Calu3 (cell line): ENCODE measurements around the gene TPST1. TPM values are rescaled to one million over a fixed set of nuclear protein-coding genes. Genes with fewer than 3 reads are reported as not detected.

ENCODE experiments used
- BruUV-seq: library from RNA; stranded (reverse); fragments of 400-500 nt; replicated peaks from 2 replicates; lab custom pipeline; 2021; lab: Mats Ljungman, UMichigan
- CTCF ChIA-PET: fragments of 300-600 bp; sonication (Branson Sonifier 250); formaldehyde crosslinking; loops from one replicate; lab custom pipeline; 2022; ENCODE audit warnings: antibody characterized with exemption; lab: Charles Lee
- DNase-seq: peaks from one replicate; pipeline ENCODE4 v3.0.0; 2022
- H3K27ac Mint-ChIP-seq: one replicate; pipeline ENCODE4 v1.8.0; 2022; ENCODE audit warnings: mixed read lengths; ENCODE audit not compliant: unreplicated experiment
- H3K27me3 Mint-ChIP-seq: one replicate; pipeline ENCODE4 v1.8.0; 2022; ENCODE audit warnings: mixed read lengths; ENCODE audit not compliant: unreplicated experiment
- H3K36me3 Mint-ChIP-seq: one replicate; pipeline ENCODE4 v1.8.0; 2022; ENCODE audit warnings: mild to moderate bottlenecking, moderate library complexity, mixed read lengths; ENCODE audit not compliant: insufficient read depth, unreplicated experiment
- H3K4me1 Mint-ChIP-seq: one replicate; pipeline ENCODE4 v1.8.0; 2022; ENCODE audit warnings: mild to moderate bottlenecking, low read depth, mixed read lengths; ENCODE audit not compliant: unreplicated experiment
- H3K4me3 Mint-ChIP-seq: one replicate; pipeline ENCODE4 v1.8.0; 2022; ENCODE audit warnings: mild to moderate bottlenecking, low read depth, moderate library complexity, mixed read lengths; ENCODE audit not compliant: unreplicated experiment
- H3K9me3 Mint-ChIP-seq: one replicate; pipeline ENCODE4 v1.8.0; 2022; ENCODE audit warnings: low read depth, mixed read lengths; ENCODE audit not compliant: unreplicated experiment
- CTCF ChIP-seq: fragments of 200-600 bp; IDR thresholded peaks from one replicate; pipeline ENCODE4 v1.8.0; 2022; ENCODE audit warnings: antibody characterized with exemption; ENCODE audit not compliant: unreplicated experiment
- intact Hi-C: fragments of 100-400 bp; cut with micrococcal nuclease; formaldehyde crosslinking; loops from one replicate; pipeline ENCODE4 v1.10.0; 2022; ENCODE audit not compliant: unreplicated experiment
- total RNA-seq: library from RNA; stranded (reverse); gene quantifications from 2 replicates; pipeline ENCODE4 v1.2.3, GENCODE V29; 2022

The TPST1 gene
- total RNA-seq, 1 experiment from 2014 or later, result 11.4 TPM

- Mint-ChIP-seq H3K27me3 (no peaks in the 10 kb centered on the region), H3K4me3 (no peak overlapping the region), H3K4me1 (peaks cover 13% of the 10 kb centered on the region), H3K9me3 (no peaks in the 10 kb centered on the region), H3K36me3 (no peaks in the 10 kb centered on the region), H3K27ac (no peak overlapping the region)
- DNase-seq, result no peak
- BruUV-seq, result no TSS peak
- intact Hi-C loops, result no loop called here
- no peak for TF ChIP-seq CTCF
- CTCF ChIA-PET, result interaction anchor here (0.6 to 0.7 kb wide), 2 partner anchors 92 to 572 kb away, joined by 4 to 10 read pairs; no protein-coding TSS in a partner anchor
These were observed 41.5 kb downstream of the TPST1 start for GRCh38 chr7:66246554-66247171.

GRCh38 chr7:66247380-66248078 is 42.4 kb downstream of the TPST1 start:
- Mint-ChIP-seq H3K36me3 (no peaks in the 10 kb centered on the region), H3K4me1 (peaks cover 13% of the 10 kb centered on the region), H3K27ac (no peak overlapping the region), H3K27me3 (no peaks in the 10 kb centered on the region), H3K9me3 (no peaks in the 10 kb centered on the region), H3K4me3 (no peak overlapping the region)
- CTCF ChIA-PET, result interaction anchor here (0.6 kb wide), 1 partner anchor 1942 kb away, joined by 6 read pairs; no protein-coding TSS in a partner anchor
- no peak for TF ChIP-seq CTCF
- intact Hi-C loops, result no loop called here
- no TSS peak for BruUV-seq
- no peak for DNase-seq

GRCh38 chr7:66250711-66251110 is 45.6 kb downstream of the TPST1 start:
- CTCF ChIA-PET, result interaction anchor here (0.7 kb wide), 1 partner anchor 145 kb away, joined by 3 read pairs; no protein-coding TSS in a partner anchor
- no peaks in the 10 kb centered on the region for H3K27me3 Mint-ChIP-seq
- DNase-seq, result no peak
- no peak overlapping the region for H3K4me3 Mint-ChIP-seq
- intact Hi-C loops, result no loop called here
- no peak overlapping the region for H3K27ac Mint-ChIP-seq
- H3K9me3 Mint-ChIP-seq, result no peaks in the 10 kb centered on the region
- no peaks in the 10 kb centered on the region for H3K36me3 Mint-ChIP-seq
- no peaks in the 10 kb centered on the region for H3K4me1 Mint-ChIP-seq
- BruUV-seq, result no TSS peak
- no peak for TF ChIP-seq CTCF

GRCh38 chr7:66255534-66256100 is 50.5 kb downstream of the TPST1 start:
- CTCF ChIA-PET, result no interaction called here
- BruUV-seq, result no TSS peak
- H3K4me1 Mint-ChIP-seq, result no peaks in the 10 kb centered on the region
- DNase-seq, result no peak
- H3K4me3 Mint-ChIP-seq, result no peak overlapping the region
- H3K36me3 Mint-ChIP-seq, result no peaks in the 10 kb centered on the region
- H3K27me3 Mint-ChIP-seq, result no peaks in the 10 kb centered on the region
- no peak overlapping the region for H3K27ac Mint-ChIP-seq
- H3K9me3 Mint-ChIP-seq, result no peaks in the 10 kb centered on the region
- TF ChIP-seq CTCF, result no peak
- intact Hi-C loops, result no loop called here
